K562 (cell line): ENCODE data around the gene DLL4. TPM values are rescaled to one million over a fixed set of nuclear protein-coding genes. Genes with fewer than 3 reads are reported as not detected.

Experiments used
- ADNP ChIP-seq: fragments of 200-800 bp; sonication (Bioruptor generic); IDR thresholded peaks from 2 replicates; pipeline ENCODE4 v1.6.1; 2016; ENCODE audit warnings: missing genetic modification characterization, missing compliant biosample characterization
- ATF2 ChIP-seq: sonication (generic); formaldehyde crosslinking; IDR thresholded peaks from 2 replicates; pipeline ENCODE4 v1.8.1; 2022; ENCODE audit warnings: missing genetic modification reagents
- CBX1 ChIP-seq: sonication (generic); IDR thresholded peaks from 2 replicates; pipeline ENCODE4 v1.6.1; 2016; ENCODE audit warnings: antibody characterized with exemption, low read depth, mild to moderate bottlenecking
- CC2D1A ChIP-seq: fragments of 450-650 bp; IDR thresholded peaks from 2 replicates; pipeline ENCODE4 v1.6.1; 2017; ENCODE audit warnings: mild to moderate bottlenecking
- EGR1 ChIP-seq: fragments of 450-650 bp; conservative IDR thresholded peaks from 2 replicates; pipeline ENCODE4 v1.6.1; 2017; ENCODE audit warnings: mild to moderate bottlenecking
- ELF2 ChIP-seq: fragments of 250-450 bp; sonication (Bioruptor Pico); IDR thresholded peaks from 2 replicates; pipeline ENCODE4 v1.5.0; 2021; ENCODE audit warnings: mild to moderate bottlenecking
- FOXK2 ChIP-seq, 2 experiments: fragments of 450-650 bp; IDR thresholded peaks in 1 of 2; conservative IDR thresholded peaks in 1 of 2; 2 replicates each; pipeline ENCODE4 v1.6.1; 2016; ENCODE audit warnings: low read depth in 2 of 2, mild to moderate bottlenecking in 1 of 2
- HDAC8 ChIP-seq: fragments of 450-650 bp; IDR thresholded peaks from 2 replicates; pipeline ENCODE4 v1.6.1; 2016; ENCODE audit warnings: mild to moderate bottlenecking, missing genetic modification characterization, moderate library complexity, missing compliant biosample characterization
- HDGF ChIP-seq: fragments of 450-650 bp; IDR thresholded peaks from 2 replicates; pipeline ENCODE4 v1.6.1; 2016
- HEY1 ChIP-seq: fragments of 250-450 bp; sonication (Bioruptor Pico); IDR thresholded peaks from 2 replicates; pipeline ENCODE4 v1.5.0; 2020; ENCODE audit warnings: mild to moderate bottlenecking, moderate library complexity, borderline replicate concordance
- MLX ChIP-seq, 2 experiments: fragments of 450-650 bp in 1 of 2; sonication (generic) in 1 of 2; formaldehyde crosslinking; conservative IDR thresholded peaks; 2 replicates each; pipeline versions ENCODE4 v1.4.0 to v1.8.1; 2020 to 2022; ENCODE audit warnings: mild to moderate bottlenecking in 1 of 2, missing genetic modification reagents in 1 of 2
- PATZ1 ChIP-seq: fragments of 250-450 bp; sonication (Bioruptor Pico); IDR thresholded peaks from 2 replicates; pipeline ENCODE4 v1.5.0; 2020; ENCODE audit warnings: mild to moderate bottlenecking, borderline replicate concordance
- RB1 ChIP-seq: fragments of 450-650 bp; IDR thresholded peaks from 2 replicates; pipeline ENCODE4 v1.6.1; 2017; ENCODE audit warnings: low read depth, mild to moderate bottlenecking
- RBM25 ChIP-seq: fragments of 200-400 bp; formaldehyde crosslinking; IDR thresholded peaks from 2 replicates; pipeline ENCODE4 v1.6.1; 2018; ENCODE audit warnings: low read length, low read depth, moderate library complexity; ENCODE audit not compliant: severe bottlenecking
- SMARCA5 ChIP-seq: fragments of 450-650 bp; IDR thresholded peaks from 2 replicates; pipeline ENCODE4 v1.6.1; 2016
- THAP12 ChIP-seq: fragments of 250-450 bp; sonication (Bioruptor Pico); IDR thresholded peaks from 2 replicates; pipeline ENCODE4 v1.9.0; 2021; ENCODE audit warnings: mild to moderate bottlenecking, inconsistent platforms
- USF1 ChIP-seq: sonication (generic); formaldehyde crosslinking; IDR thresholded peaks from 2 replicates; pipeline ENCODE4 v1.9.0; 2022; ENCODE audit warnings: mild to moderate bottlenecking, missing genetic modification reagents
- ZFP36 ChIP-seq: fragments of 150-350 bp; IDR thresholded peaks from 2 replicates; pipeline ENCODE4 v1.6.1; 2018; ENCODE audit warnings: low read length, low read depth; ENCODE audit not compliant: partially characterized antibody
- ZNF431 ChIP-seq: sonication (generic); formaldehyde crosslinking; IDR thresholded peaks from 2 replicates; pipeline ENCODE4 v1.8.0; 2022; ENCODE audit warnings: mild to moderate bottlenecking, missing genetic modification reagents
- ZNF511 ChIP-seq: sonication (generic); formaldehyde crosslinking; IDR thresholded peaks from 2 replicates; pipeline ENCODE4 v1.8.0; 2022; ENCODE audit warnings: mild to moderate bottlenecking, missing genetic modification reagents
- ZNF778 ChIP-seq: fragments of 450-650 bp; formaldehyde crosslinking; IDR thresholded peaks from 2 replicates; pipeline ENCODE4 v1.4.0; 2020; ENCODE audit warnings: mild to moderate bottlenecking, moderate library complexity
- polyA plus RNA-seq, 8 experiments: library from polyadenylated mRNA; depleted of rRNA in 4 of 8; stranded (reverse) in 5 of 8; unstranded in 3 of 8; fragments of >200 nt; fragmentation: Nextera tagmentation in 2 of 8; fragmentation: Illumina TruSeq in 1 of 8; extraction: Ambion mirVana in 2 of 8; extraction: Trizol in 1 of 8; gene quantifications; 2 replicates each; pipeline versions ENCODE4 v1.2.1 to v1.2.3, GENCODE V29; 2011 to 2014; ENCODE audit warnings: inconsistent platforms in 1 of 8, missing spikeins in 1 of 8
- total RNA-seq, 7 experiments: library from RNA; depleted of rRNA in 6 of 7; stranded (reverse); fragments of >200 nt in 6 of 7; fragmentation: Illumina TruSeq in 2 of 7; extraction: Trizol in 2 of 7; gene quantifications; 2 replicates each; pipeline versions ENCODE4 v1.2.1 to v1.2.3, GENCODE V29; 2011 to 2021; ENCODE audit warnings: low replicate concordance in 1 of 7

Gene DLL4
- total and polyA plus RNA-seq, 9 of the 15 experiments (the other 6 are each of a cell fraction or from before 2014, with no cell fraction given): 0.04 to 1.1 (median 0.41) TPM; not detected in 1

GRCh38 chr15:40901053-40901443 lies 28.1 kb upstream of the DLL4 start (continued):
- TF ChIP-seq SMARCA5: 0 out of 2 replicates have a peak, but pooled peaks have one; percentile 27
- no peak for TF ChIP-seq CC2D1A
- peak; percentile 88 for TF ChIP-seq ADNP (tag)
- TF ChIP-seq ZNF778 (CRISPR knock-in tag): no peak
- no peak for TF ChIP-seq ZNF431
- TF ChIP-seq FOXK2 (conservative IDR thresholded peaks at IDR 0.05 in 1 of 2, IDR thresholded peaks at IDR 0.05 in 1 of 2; ENCODE audit: low read depth in 2 of 2): no peak
- no peak for TF ChIP-seq HDAC8 (tag)
- no peak for TF ChIP-seq THAP12
- no peak for TF ChIP-seq PATZ1
- peak; percentile 89 for TF ChIP-seq RBM25
- no peak for TF ChIP-seq HEY1 (CRISPR knock-in tag)
- peak; percentile 73; the same call in 1 of the 2 replicates for TF ChIP-seq CBX1
- TF ChIP-seq EGR1: peak; percentile 29
- peak; percentile 75; the same call in 1 of the 2 replicates for TF ChIP-seq HDGF
- TF ChIP-seq MLX (CRISPR knock-in tag; conservative IDR thresholded peaks at IDR 0.05): no peak
- no peak for TF ChIP-seq ELF2 (CRISPR knock-in tag)
- no peak for TF ChIP-seq USF1 (CRISPR knock-in tag)
- TF ChIP-seq RB1: no peak
- TF ChIP-seq ZNF511 (CRISPR knock-in tag): no peak
- peak; percentile 79 for TF ChIP-seq ZFP36
- no peak for TF ChIP-seq ATF2
